Gastroesophageal sphincter (tissue), 2 donors: Measurements from ENCODE around the gene MXRA5.

Experiments
- POLR2A ChIP-seq, 2 donors: fragments of 450-650 bp; IDR thresholded peaks; one replicate each; pipeline ENCODE4 v1.6.1; 2017; ENCODE audit warnings: antibody characterized with exemption in 2 of 2, mild to moderate bottlenecking in 2 of 2, moderate library complexity in 1 of 2
- POLR2AphosphoS5 ChIP-seq: sonication (generic); formaldehyde crosslinking; IDR thresholded peaks from one replicate; pipeline ENCODE4 v1.6.1; 2017; ENCODE audit warnings: antibody characterized with exemption

- TF ChIP-seq POLR2AphosphoS5 (no peak), POLR2A (IDR thresholded peaks at IDR 0.05) (no peak)
Observed at GRCh38 chrX:3317191-3317718, 29.2 kb downstream of the MXRA5 start.
